ENCODE results near the gene GIGYF2. TPM values are rescaled to one million over a fixed set of nuclear protein-coding genes. Genes with fewer than 3 reads are reported as not detected.

GIGYF2 gene
- total RNA-seq, 1 experiment from 2014 or later: 55.3 TPM

DNA sequence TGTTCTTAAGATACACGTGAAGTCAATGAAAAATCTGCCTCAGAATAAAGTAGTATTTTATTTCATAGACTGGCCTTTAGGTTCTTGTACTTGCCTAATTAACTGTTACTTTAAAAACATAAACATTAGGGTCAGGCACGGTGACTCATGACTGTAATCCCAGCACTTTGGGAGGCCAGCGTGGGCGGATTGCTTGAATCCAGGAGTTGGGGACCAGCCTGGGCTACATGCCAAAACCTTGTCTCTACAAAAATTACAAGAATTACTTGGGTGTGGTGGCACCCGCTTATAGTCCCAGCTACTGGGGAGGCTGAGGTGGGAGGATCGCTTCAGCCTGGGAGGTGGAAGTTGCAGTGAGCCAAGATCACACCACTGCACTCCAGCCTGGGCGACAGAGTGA, 157.0 kb downstream of the GIGYF2 start:
- no peak overlapping the region for H2BK12ac ChIP-seq (ENCODE audit: insufficient read length, low read depth, low read length)
- no peak overlapping the region for H2AFZ ChIP-seq (ENCODE audit: low read length)
- H2BK120ac ChIP-seq (ENCODE audit: low read depth, low read length, poor library complexity, severe bottlenecking): no peak overlapping the region
- no peak overlapping the region for H2BK5ac ChIP-seq (ENCODE audit: insufficient read length, low read length)
- DNase-seq: no peak
- no peaks in the 10 kb centered on the region for H3K79me2 ChIP-seq (ENCODE audit: insufficient read depth, low read length)
- H3K14ac ChIP-seq (ENCODE audit: insufficient read depth, low read length): no peak overlapping the region
- no CpG with 5 or more reads among the region's 7 CpGs for whole genome bisulfite sequencing (ENCODE audit: extremely low coverage, insufficient read length, low lambda C conversion rate)
- Mint-ChIP-seq H3K4me3 (no peak overlapping the region), H3K27me3 (ENCODE audit: low read depth) (no peaks in the 10 kb centered on the region), H3K36me3 (ENCODE audit: insufficient read depth in 1 of 3, low read depth in 3 of 3) (peaks cover 19 to 68% (median 47%) of the 10 kb centered on the region in 3 experiments), H3K4me1 (no peaks in the 10 kb centered on the region), H3K9me3 (no peaks in the 10 kb centered on the region), H3K27ac (no peak overlapping the region)
- H2BK20ac ChIP-seq (ENCODE audit: low read depth, low read length, poor library complexity, severe bottlenecking): no peak overlapping the region
- no peaks in the 10 kb centered on the region for H3K27me3 ChIP-seq (ENCODE audit: insufficient read depth, low read length)
- no peak overlapping the region for H3K9ac ChIP-seq (ENCODE audit: extremely low read depth, insufficient read length, low read length)
- H3K56ac ChIP-seq (ENCODE audit: insufficient read length, low read depth, low read length): no peak overlapping the region
- no peak overlapping the region for H3K4me2 ChIP-seq (ENCODE audit: insufficient read depth, insufficient read length, low read length)
- no peak overlapping the region for H3K4ac ChIP-seq (ENCODE audit: low read depth, low read length)
- H3K23ac ChIP-seq (ENCODE audit: insufficient read length, low read depth, low read length): no peak overlapping the region
- H2BK15ac ChIP-seq (ENCODE audit: low read depth, low read length): no peak overlapping the region
- no peaks in the 10 kb centered on the region for H3K9me3 ChIP-seq (ENCODE audit: control insufficient read depth, low read depth, low read length)
- H2AK5ac ChIP-seq (ENCODE audit: insufficient read length, low read length): no peak overlapping the region
- H3K27ac ChIP-seq (ENCODE audit: insufficient read length, low read depth, low read length): no peak overlapping the region
- no peak overlapping the region for H3T11ph ChIP-seq (ENCODE audit: low read length)
- no peak overlapping the region for H4K5ac ChIP-seq (ENCODE audit: insufficient read length, low read depth, low read length)
- H3K18ac ChIP-seq (ENCODE audit: insufficient read length, low read depth, low read length): no peak overlapping the region
- no peak overlapping the region for H4K91ac ChIP-seq (ENCODE audit: insufficient read length, low read depth, low read length)
- no peaks in the 10 kb centered on the region for H3K79me1 ChIP-seq (ENCODE audit: insufficient read depth, low read depth, low read length, poor library complexity, severe bottlenecking)
- H4K8ac ChIP-seq (replicated peaks; ENCODE audit: insufficient read length, low read depth, low read length): no peak overlapping the region
- TF ChIP-seq, protein P1, sequence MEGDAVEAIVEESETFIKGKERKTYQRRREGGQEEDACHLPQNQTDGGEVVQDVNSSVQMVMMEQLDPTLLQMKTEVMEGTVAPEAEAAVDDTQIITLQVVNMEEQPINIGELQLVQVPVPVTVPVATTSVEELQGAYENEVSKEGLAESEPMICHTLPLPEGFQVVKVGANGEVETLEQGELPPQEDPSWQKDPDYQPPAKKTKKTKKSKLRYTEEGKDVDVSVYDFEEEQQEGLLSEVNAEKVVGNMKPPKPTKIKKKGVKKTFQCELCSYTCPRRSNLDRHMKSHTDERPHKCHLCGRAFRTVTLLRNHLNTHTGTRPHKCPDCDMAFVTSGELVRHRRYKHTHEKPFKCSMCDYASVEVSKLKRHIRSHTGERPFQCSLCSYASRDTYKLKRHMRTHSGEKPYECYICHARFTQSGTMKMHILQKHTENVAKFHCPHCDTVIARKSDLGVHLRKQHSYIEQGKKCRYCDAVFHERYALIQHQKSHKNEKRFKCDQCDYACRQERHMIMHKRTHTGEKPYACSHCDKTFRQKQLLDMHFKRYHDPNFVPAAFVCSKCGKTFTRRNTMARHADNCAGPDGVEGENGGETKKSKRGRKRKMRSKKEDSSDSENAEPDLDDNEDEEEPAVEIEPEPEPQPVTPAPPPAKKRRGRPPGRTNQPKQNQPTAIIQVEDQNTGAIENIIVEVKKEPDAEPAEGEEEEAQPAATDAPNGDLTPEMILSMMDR (conservative IDR thresholded peaks at IDR 0.05): no peak
- H4K20me1 ChIP-seq (ENCODE audit: control insufficient read depth, insufficient read depth, insufficient read length): no peaks in the 10 kb centered on the region
- H3K23me2 ChIP-seq (ENCODE audit: insufficient read length, low read depth, low read length, poor library complexity, severe bottlenecking): peaks cover 2% of the 10 kb centered on the region
- no peaks in the 10 kb centered on the region for H3K4me1 ChIP-seq (ENCODE audit: insufficient read depth, low read length)

All from H9 (cell line).